Lower leg skin (tissue), 3 donors: ENCODE results near the gene LRRC57.

Experiments
- CTCF ChIP-seq, 3 donors: fragments of 450-650 bp; IDR thresholded peaks; one replicate each; pipeline ENCODE4 v1.5.1; 2016; ENCODE audit warnings: antibody characterized with exemption in 3 of 3, mild to moderate bottlenecking in 3 of 3, moderate library complexity in 2 of 3
- POLR2A ChIP-seq, 2 donors: fragments of 450-650 bp; IDR thresholded peaks; one replicate each; pipeline ENCODE4 v1.6.1; 2016 to 2017; ENCODE audit warnings: antibody characterized with exemption in 2 of 2, mild to moderate bottlenecking in 1 of 2, moderate library complexity in 1 of 2

GRCh38 chr15:42594095-42594494 is 45.5 kb upstream of the LRRC57 start:
- no peak for TF ChIP-seq POLR2A (IDR thresholded peaks at IDR 0.05)
- TF ChIP-seq CTCF (IDR thresholded peaks at IDR 0.05) = no peak
